Measurements from ENCODE around the gene CCDC194.

- no peak for TF ChIP-seq CTCF (IDR thresholded peaks at IDR 0.05)
- TF ChIP-seq POLR2A (IDR thresholded peaks at IDR 0.05) = no peak
Observed at GRCh38 chr19:17411801-17412200, 17.8 kb upstream of the CCDC194 start.
